ENCODE measurements around the gene TRIM6.

Gene TRIM6

DNA sequence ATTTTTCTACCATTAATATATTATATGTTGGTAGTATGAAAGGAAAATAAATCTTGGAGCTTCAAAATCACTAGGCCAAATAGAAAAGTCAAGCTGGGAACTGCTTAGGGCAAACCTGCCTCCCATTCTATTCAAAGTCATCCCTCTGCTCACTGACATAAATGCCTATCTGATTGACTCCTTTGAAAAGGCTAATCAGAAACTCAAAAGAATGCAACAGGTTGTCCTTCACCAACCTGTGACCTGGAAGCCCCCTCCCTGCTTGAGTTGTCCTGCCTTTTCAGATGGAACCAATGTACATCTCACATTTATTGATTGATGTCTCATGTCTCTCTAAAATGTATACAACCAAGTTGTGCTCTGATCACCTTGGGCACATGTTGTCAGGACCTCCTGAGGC, 25.1 kb downstream of the TRIM6 start:
- no peak for DNase-seq (ENCODE audit: insufficient read length, low spot score)
- FAIRE-seq = no peak
- no peak for TF ChIP-seq POLR2A (IDR thresholded peaks at IDR 0.05; ENCODE audit: low read depth, low read length)

- DNase-seq (ENCODE audit: insufficient read length, low spot score) (no peak), FAIRE-seq (no peak)
- TF ChIP-seq PAX5 (IDR thresholded peaks at IDR 0.05; ENCODE audit: insufficient read depth, low read length, severe bottlenecking) = no peak
- TF ChIP-seq POLR2A (IDR thresholded peaks at IDR 0.05; ENCODE audit: low read depth, low read length) = no peak
- no peak for TF ChIP-seq TAF1 (IDR thresholded peaks at IDR 0.05; ENCODE audit: low read depth, low read length)
- TF ChIP-seq SPI1 (IDR thresholded peaks at IDR 0.05; ENCODE audit: low read depth, low read length) = no peak
- TF ChIP-seq POU2F2 (IDR thresholded peaks at IDR 0.05; ENCODE audit: low read depth, low read length) = no peak
- TF ChIP-seq POLR2AphosphoS5 (IDR thresholded peaks at IDR 0.05; ENCODE audit: low read depth, low read length) = no peak
These were observed 26.4 kb downstream of the TRIM6 start for GRCh38 chr11:5622802-5623201.

DNA sequence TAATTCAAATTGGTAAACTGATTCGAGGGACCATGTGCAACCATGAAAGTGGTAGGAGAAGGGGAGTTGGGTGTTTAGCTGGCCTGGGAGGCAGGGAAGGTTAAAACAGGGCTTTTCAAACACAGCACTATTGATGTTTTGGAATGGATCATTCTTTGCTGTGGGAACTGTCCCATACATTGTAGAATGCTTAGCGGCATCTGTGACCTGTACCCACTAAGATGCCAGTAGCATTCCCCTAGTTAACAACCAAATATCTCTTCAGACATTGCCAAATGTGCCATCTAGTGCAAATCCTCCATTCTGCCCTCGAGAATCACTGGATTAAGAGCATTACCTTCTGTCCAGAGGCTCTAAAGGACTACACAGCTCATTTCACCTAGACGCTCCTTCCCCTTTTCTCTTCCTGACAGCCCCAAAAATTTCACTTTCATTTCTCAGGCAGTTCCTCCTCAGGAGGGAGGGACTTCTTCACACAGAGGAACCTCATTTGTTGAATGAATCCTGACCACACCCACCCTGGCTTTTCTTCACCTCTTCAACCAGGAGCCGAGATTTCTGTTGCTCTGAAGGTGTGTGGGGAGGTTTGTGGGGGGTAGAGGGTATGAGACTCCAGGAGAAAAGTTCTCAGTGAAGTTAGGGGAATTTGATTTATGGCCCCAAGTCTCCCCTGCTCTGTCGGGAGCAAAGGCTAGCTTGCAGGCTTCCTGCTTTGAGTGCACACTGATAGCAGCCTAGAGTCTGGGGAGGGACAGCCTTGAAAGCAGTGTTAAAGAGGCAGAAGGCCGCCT, 28.2 kb downstream of the TRIM6 start, which contains the start of gene TRIM34:
Gene TRIM34, plus strand, starts transcription at position 513 of the 791 bp plus-strand sequence. CDS start 7,331 bp downstream, outside the sequence.
- peak; percentile 67 for DNase-seq (ENCODE audit: insufficient read length, low spot score)

DNA sequence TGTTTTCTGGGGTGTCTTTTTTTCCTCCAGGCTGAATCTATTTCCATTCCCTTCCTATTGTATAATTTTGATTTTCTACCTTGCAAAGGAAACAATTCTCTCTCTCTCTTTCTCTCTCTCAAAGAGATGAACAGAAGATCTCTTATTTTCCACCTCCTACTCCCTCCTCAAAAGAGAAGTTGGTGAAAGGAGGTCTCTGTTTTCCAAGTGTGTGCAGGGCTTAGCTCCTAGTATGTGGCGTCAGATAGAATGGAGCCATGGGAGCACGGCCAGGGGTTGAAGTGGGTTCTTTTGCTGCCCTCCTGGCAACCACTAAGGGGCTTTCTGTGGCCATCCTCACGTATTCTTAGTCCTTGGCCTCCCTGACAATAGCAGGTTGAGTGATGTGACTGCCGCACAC, 28.8 kb downstream of the TRIM6 start:
- DNase-seq (ENCODE audit: insufficient read length, low spot score) (no peak), FAIRE-seq (no peak)
- no peak for TF ChIP-seq SPI1 (IDR thresholded peaks at IDR 0.05; ENCODE audit: low read depth, low read length)
- no peak for TF ChIP-seq PAX5 (IDR thresholded peaks at IDR 0.05; ENCODE audit: insufficient read depth, low read length, severe bottlenecking)
- TF ChIP-seq POU2F2 (IDR thresholded peaks at IDR 0.05; ENCODE audit: low read depth, low read length) = no peak
- TF ChIP-seq POLR2A (IDR thresholded peaks at IDR 0.05; ENCODE audit: low read depth, low read length) = no peak
- no peak for TF ChIP-seq TAF1 (IDR thresholded peaks at IDR 0.05; ENCODE audit: low read depth, low read length)
- TF ChIP-seq POLR2AphosphoS5 (IDR thresholded peaks at IDR 0.05; ENCODE audit: low read depth, low read length) = no peak

More for the DNA sequence above, 28.2 kb downstream of the TRIM6 start, which contains the start of gene TRIM34:
- FAIRE-seq = peak; percentile 94
- TF ChIP-seq TAF1 (IDR thresholded peaks at IDR 0.05; ENCODE audit: low read depth, low read length) (peak; percentile 76), SPI1 (IDR thresholded peaks at IDR 0.05; ENCODE audit: low read depth, low read length) (peak; percentile 89), POU2F2 (IDR thresholded peaks at IDR 0.05; ENCODE audit: low read depth, low read length) (0 out of 2 replicates have a peak, but pooled peaks have one; percentile 64), PAX5 (IDR thresholded peaks at IDR 0.05; ENCODE audit: insufficient read depth, low read length, severe bottlenecking) (no peak), POLR2AphosphoS5 (IDR thresholded peaks at IDR 0.05; ENCODE audit: low read depth, low read length) (peak; percentile 95), POLR2A (IDR thresholded peaks at IDR 0.05; ENCODE audit: low read depth, low read length) (peak; percentile 96)

DNA sequence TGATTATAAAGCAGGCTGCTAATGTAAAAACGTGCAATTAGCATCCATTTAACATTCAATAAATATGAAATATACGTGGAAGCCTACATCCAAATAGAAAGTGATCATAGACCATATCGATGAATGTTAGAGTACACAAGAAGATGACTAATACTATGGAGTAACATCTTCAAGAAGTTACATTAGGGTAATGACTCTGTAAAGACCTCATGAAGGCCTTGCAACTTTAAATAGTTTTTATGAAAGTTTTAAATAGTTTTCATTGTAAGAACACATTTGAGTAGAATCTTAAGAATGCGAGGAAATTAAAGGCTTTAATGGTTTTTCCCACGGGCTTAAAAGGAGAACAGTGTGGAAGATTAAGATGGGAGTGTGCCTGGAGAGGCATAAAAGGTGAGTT, 29.8 kb downstream of the TRIM6 start:
- DNase-seq (ENCODE audit: insufficient read length, low spot score) = no peak
- no peak for FAIRE-seq
- no peak for TF ChIP-seq POLR2A (IDR thresholded peaks at IDR 0.05; ENCODE audit: low read depth, low read length)
- no peak for TF ChIP-seq SPI1 (IDR thresholded peaks at IDR 0.05; ENCODE audit: low read depth, low read length)
- no peak for TF ChIP-seq POU2F2 (IDR thresholded peaks at IDR 0.05; ENCODE audit: low read depth, low read length)
- TF ChIP-seq POLR2AphosphoS5 (IDR thresholded peaks at IDR 0.05; ENCODE audit: low read depth, low read length) = no peak
- no peak for TF ChIP-seq PAX5 (IDR thresholded peaks at IDR 0.05; ENCODE audit: insufficient read depth, low read length, severe bottlenecking)
- no peak for TF ChIP-seq TAF1 (IDR thresholded peaks at IDR 0.05; ENCODE audit: low read depth, low read length)

DNA sequence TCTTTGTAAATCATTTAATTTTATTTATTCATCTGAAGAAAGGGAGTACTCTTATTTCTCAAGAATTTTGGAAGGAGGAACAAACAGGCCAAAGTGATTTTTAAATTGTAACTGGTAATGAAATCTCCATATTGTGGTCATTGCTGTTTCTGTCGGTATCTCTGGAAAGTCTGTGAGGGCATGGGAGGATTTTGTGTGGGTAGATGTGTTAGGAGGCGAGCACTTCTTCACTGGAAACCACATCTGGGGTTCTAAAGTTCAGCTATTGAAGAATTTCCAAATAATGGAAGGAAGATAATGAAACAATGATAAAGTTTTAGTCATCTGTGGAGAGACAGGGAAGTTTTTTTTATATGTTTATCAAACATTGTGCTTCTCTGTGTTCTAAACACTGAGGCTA, 35.0 kb downstream of the TRIM6 start:
- FAIRE-seq (peak; percentile 79), DNase-seq (ENCODE audit: insufficient read length, low spot score) (no peak)
- TF ChIP-seq PAX5 (IDR thresholded peaks at IDR 0.05; ENCODE audit: insufficient read depth, low read length, severe bottlenecking) = no peak
- no peak for TF ChIP-seq POLR2AphosphoS5 (IDR thresholded peaks at IDR 0.05; ENCODE audit: low read depth, low read length)
- no peak for TF ChIP-seq POLR2A (IDR thresholded peaks at IDR 0.05; ENCODE audit: low read depth, low read length)
- no peak for TF ChIP-seq TAF1 (IDR thresholded peaks at IDR 0.05; ENCODE audit: low read depth, low read length)
- TF ChIP-seq POU2F2 (IDR thresholded peaks at IDR 0.05; ENCODE audit: low read depth, low read length) = no peak
- TF ChIP-seq SPI1 (IDR thresholded peaks at IDR 0.05; ENCODE audit: low read depth, low read length) = no peak

DNA sequence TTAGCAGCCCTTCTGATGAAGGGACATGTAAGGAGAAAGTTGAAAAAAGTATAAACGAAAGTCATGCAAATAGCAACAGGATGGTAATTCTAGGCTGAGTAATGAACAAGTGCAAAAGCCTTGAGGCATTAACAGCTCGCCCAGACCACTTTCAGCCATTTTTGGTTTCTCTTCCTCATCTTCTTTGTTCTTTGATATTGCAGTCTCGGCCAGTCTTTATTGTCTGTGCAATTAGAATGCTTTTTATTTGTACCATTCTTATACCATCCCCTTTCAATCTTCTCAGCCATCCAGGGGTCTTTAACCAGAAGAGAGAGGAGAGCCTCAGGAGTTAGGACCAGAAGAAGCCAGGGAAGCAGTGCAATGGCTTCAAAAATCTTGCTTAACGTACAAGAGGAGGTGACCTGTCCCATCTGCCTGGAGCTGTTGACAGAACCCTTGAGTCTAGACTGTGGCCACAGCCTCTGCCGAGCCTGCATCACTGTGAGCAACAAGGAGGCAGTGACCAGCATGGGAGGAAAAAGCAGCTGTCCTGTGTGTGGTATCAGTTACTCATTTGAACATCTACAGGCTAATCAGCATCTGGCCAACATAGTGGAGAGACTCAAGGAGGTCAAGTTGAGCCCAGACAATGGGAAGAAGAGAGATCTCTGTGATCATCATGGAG, 35.7 kb downstream of the TRIM6 start:
- peak; percentile 94 for TF ChIP-seq SPI1 (IDR thresholded peaks at IDR 0.05; ENCODE audit: low read depth, low read length)
- TF ChIP-seq POU2F2 (IDR thresholded peaks at IDR 0.05; ENCODE audit: low read depth, low read length) = peak; percentile 57; the same call in 1 of the 2 replicates
- TF ChIP-seq PAX5 (IDR thresholded peaks at IDR 0.05; ENCODE audit: insufficient read depth, low read length, severe bottlenecking) = no peak
- FAIRE-seq (peak; percentile 89), DNase-seq (ENCODE audit: insufficient read length, low spot score) (peak; percentile 37)

GRCh38 chr11:5639953-5640352, 43.5 kb downstream of the TRIM6 start:
- TF ChIP-seq POLR2AphosphoS5 (IDR thresholded peaks at IDR 0.05; ENCODE audit: low read depth, low read length) (no peak), SPI1 (IDR thresholded peaks at IDR 0.05; ENCODE audit: low read depth, low read length) (no peak), PAX5 (IDR thresholded peaks at IDR 0.05; ENCODE audit: insufficient read depth, low read length, severe bottlenecking) (no peak), TAF1 (IDR thresholded peaks at IDR 0.05; ENCODE audit: low read depth, low read length) (no peak), POU2F2 (IDR thresholded peaks at IDR 0.05; ENCODE audit: low read depth, low read length) (no peak), POLR2A (IDR thresholded peaks at IDR 0.05; ENCODE audit: low read depth, low read length) (no peak)
- no peak for FAIRE-seq
- DNase-seq (ENCODE audit: insufficient read length, low spot score) = no peak

GRCh38 chr11:5643585-5643984, 47.1 kb downstream of the TRIM6 start:
- FAIRE-seq (no peak), DNase-seq (ENCODE audit: insufficient read length, low spot score) (no peak)
- no peak for TF ChIP-seq TAF1 (IDR thresholded peaks at IDR 0.05; ENCODE audit: low read depth, low read length)
- TF ChIP-seq POLR2A (IDR thresholded peaks at IDR 0.05; ENCODE audit: low read depth, low read length) = no peak
- TF ChIP-seq POLR2AphosphoS5 (IDR thresholded peaks at IDR 0.05; ENCODE audit: low read depth, low read length) = no peak
